ENCODE data around the gene LYL1.
A peak's percentile ranks its signal among the peaks of the same experiment; 100 is the strongest.

The LYL1 gene

GRCh38 chr19:13073263-13073662 lies 29.4 kb downstream of the LYL1 start:
- peak; percentile 42 for DNase-seq (ENCODE audit: low spot score)

GRCh38 chr19:13072188-13072908 lies 30.3 kb downstream of the LYL1 start:
- DNase-seq (ENCODE audit: low spot score): peak; percentile 76

GRCh38 chr19:13071444-13072187 lies 31.0 kb downstream of the LYL1 start:
- no peak for DNase-seq (ENCODE audit: low spot score)

- DNase-seq (ENCODE audit: low spot score): peak; percentile 40
These were observed 32.1 kb downstream of the LYL1 start for GRCh38 chr19:13070425-13071140.

GRCh38 chr19:13069415-13070359 lies 33.0 kb downstream of the LYL1 start:
- DNase-seq (ENCODE audit: low spot score): peak; percentile 95

- peak; percentile 70 for DNase-seq (ENCODE audit: low spot score)
These were observed 34.4 kb downstream of the LYL1 start for GRCh38 chr19:13068085-13068846.

- DNase-seq (ENCODE audit: low spot score): peak; percentile 31
These were observed 35.5 kb downstream of the LYL1 start for GRCh38 chr19:13066933-13067807.

GRCh38 chr19:13066226-13066625 lies 36.4 kb downstream of the LYL1 start:
- DNase-seq (ENCODE audit: low spot score): peak; percentile 21

GRCh38 chr19:13064092-13064489 lies 38.6 kb downstream of the LYL1 start:
- no peak for DNase-seq (ENCODE audit: low spot score)

GRCh38 chr19:13063461-13064091 lies 39.1 kb downstream of the LYL1 start:
- peak; percentile 25 for DNase-seq (ENCODE audit: low spot score)

GRCh38 chr19:13062317-13062716 lies 40.3 kb downstream of the LYL1 start:
- DNase-seq (ENCODE audit: low spot score): peak; percentile 19

GRCh38 chr19:13060964-13061927 lies 41.4 kb downstream of the LYL1 start:
- peak; percentile 92 for DNase-seq (ENCODE audit: low spot score)

GRCh38 chr19:13060233-13060963 lies 42.3 kb downstream of the LYL1 start:
- DNase-seq (ENCODE audit: low spot score): peak; percentile 66

- no peak for DNase-seq (ENCODE audit: low spot score)
These were observed 43.6 kb downstream of the LYL1 start for GRCh38 chr19:13058951-13059660.

- no peak for DNase-seq (ENCODE audit: low spot score)
These were observed 44.9 kb downstream of the LYL1 start for GRCh38 chr19:13057744-13058143.

GRCh38 chr19:13057147-13057572 lies 45.5 kb downstream of the LYL1 start:
- no peak for DNase-seq (ENCODE audit: low spot score)
